Measurements from ENCODE around the gene GPC5.

Gene GPC5

GRCh38 chr13:92135509-92135908, 737.1 kb downstream of the GPC5 start:
- no peak for DNase-seq (ENCODE audit: low read depth in 2 of 3, low spot score in 1 of 3)

GRCh38 chr13:92136449-92137155, 738.2 kb downstream of the GPC5 start:
- DNase-seq (ENCODE audit: low read depth in 2 of 3, low spot score in 1 of 3): no peak

- no peak for DNase-seq (ENCODE audit: low read depth in 2 of 3, low spot score in 1 of 3)
Measured at GRCh38 chr13:92137520-92137919, 739.1 kb downstream of the GPC5 start.

- no peak for DNase-seq (ENCODE audit: low read depth in 2 of 3, low spot score in 1 of 3)
Measured at GRCh38 chr13:92143766-92144165, 745.3 kb downstream of the GPC5 start.

GRCh38 chr13:92150606-92151005, 752.2 kb downstream of the GPC5 start:
- DNase-seq (ENCODE audit: low read depth in 2 of 3, low spot score in 1 of 3): no peak

GRCh38 chr13:92158346-92158745, 759.9 kb downstream of the GPC5 start:
- DNase-seq (ENCODE audit: low read depth in 2 of 3, low spot score in 1 of 3): no peak

- no peak for DNase-seq (ENCODE audit: low read depth in 2 of 3, low spot score in 1 of 3)
Measured at GRCh38 chr13:92164822-92165221, 766.4 kb downstream of the GPC5 start.

GRCh38 chr13:92172191-92172590, 773.8 kb downstream of the GPC5 start:
- DNase-seq (ENCODE audit: low read depth in 2 of 3, low spot score in 1 of 3): no peak

- no peak for DNase-seq (ENCODE audit: low read depth in 2 of 3, low spot score in 1 of 3)
Measured at GRCh38 chr13:92173254-92173653, 774.8 kb downstream of the GPC5 start.

GRCh38 chr13:92175330-92175729, 776.9 kb downstream of the GPC5 start:
- DNase-seq (ENCODE audit: low read depth in 2 of 3, low spot score in 1 of 3): no peak

GRCh38 chr13:92177966-92178365, 779.5 kb downstream of the GPC5 start:
- no peak for DNase-seq (ENCODE audit: low read depth in 2 of 3, low spot score in 1 of 3)

- DNase-seq (ENCODE audit: low read depth in 2 of 3, low spot score in 1 of 3): no peak
Measured at GRCh38 chr13:92179223-92179622, 780.8 kb downstream of the GPC5 start.

GRCh38 chr13:92187378-92187989, 789.1 kb downstream of the GPC5 start:
- DNase-seq (ENCODE audit: low read depth in 2 of 3, low spot score in 1 of 3): peak in 1 of 3 donors; percentile 24

GRCh38 chr13:92188574-92188973, 790.2 kb downstream of the GPC5 start:
- DNase-seq (ENCODE audit: low read depth in 2 of 3, low spot score in 1 of 3): no peak

- DNase-seq (ENCODE audit: low read depth in 2 of 3, low spot score in 1 of 3): no peak
Measured at GRCh38 chr13:92196591-92197256, 798.3 kb downstream of the GPC5 start.

- no peak for DNase-seq (ENCODE audit: low read depth in 2 of 3, low spot score in 1 of 3)
Measured at GRCh38 chr13:92197669-92198068, 799.2 kb downstream of the GPC5 start.

- no peak for DNase-seq (ENCODE audit: low read depth in 2 of 3, low spot score in 1 of 3)
Measured at GRCh38 chr13:92218615-92219014, 820.2 kb downstream of the GPC5 start.

GRCh38 chr13:92221916-92222315, 823.5 kb downstream of the GPC5 start:
- no peak for DNase-seq (ENCODE audit: low read depth in 2 of 3, low spot score in 1 of 3)

- DNase-seq (ENCODE audit: low read depth in 2 of 3, low spot score in 1 of 3): no peak
Measured at GRCh38 chr13:92224052-92224821, 825.8 kb downstream of the GPC5 start.

- DNase-seq (ENCODE audit: low read depth in 2 of 3, low spot score in 1 of 3): no peak
Measured at GRCh38 chr13:92224825-92225224, 826.4 kb downstream of the GPC5 start.

GRCh38 chr13:92225861-92226260, 827.4 kb downstream of the GPC5 start:
- no peak for DNase-seq (ENCODE audit: low read depth in 2 of 3, low spot score in 1 of 3)

GRCh38 chr13:92232871-92233270, 834.5 kb downstream of the GPC5 start:
- no peak for DNase-seq (ENCODE audit: low read depth in 2 of 3, low spot score in 1 of 3)

Measured in stimulated activated CD4-positive, alpha-beta T cell treated with anti-CD3 and anti-CD28 coated beads, Interleukin-12 subunit alpha, Interleukin-12 subunit beta, amount 100 ng/mL, for 48 hours (primary cell).